Gastroesophageal sphincter (tissue), 4 donors: ENCODE results near the gene NAT14. TPM values are rescaled to one million over a fixed set of nuclear protein-coding genes. Genes with fewer than 3 reads are reported as not detected.
A peak's percentile ranks its signal among the peaks of the same experiment; 100 is the strongest.

ENCODE experiments used
- ATAC-seq: fragments of 150-250 bp; one replicate; pipeline ENCODE4 v1.9.1; 2016; ENCODE audit warnings: mild to moderate bottlenecking, moderate library complexity
- H3K27ac ChIP-seq, 4 donors: fragments of 200-600 bp; sonication (generic) in 3 of 4; 1 replicate in 3 of 4; 2 replicates in 1 of 4; pipeline ENCODE4 v1.5.1; 2016 to 2019
- H3K27me3 ChIP-seq: fragments of 200-600 bp; sonication (generic); one replicate; pipeline ENCODE4 v1.5.1; 2019
- H3K36me3 ChIP-seq, 2 donors: fragments of 200-600 bp; sonication (generic); one replicate each; pipeline ENCODE4 v1.5.1; 2019; ENCODE audit warnings: control low read depth in 1 of 2
- H3K4me1 ChIP-seq, 3 donors: fragments of 200-600 bp; sonication (generic); 1 replicate in 2 of 3; 2 replicates in 1 of 3; pipeline ENCODE4 v1.5.1; 2016 to 2019; ENCODE audit warnings: control low read depth in 2 of 3
- H3K4me3 ChIP-seq, 2 donors: fragments of 200-600 bp; sonication (generic); one replicate each; pipeline ENCODE4 v1.5.1; 2019; ENCODE audit warnings: mild to moderate bottlenecking in 1 of 2, moderate library complexity in 1 of 2
- H3K9me3 ChIP-seq, 3 donors: fragments of 200-600 bp; sonication (generic); one replicate each; pipeline ENCODE4 v1.5.1; 2017 to 2019; ENCODE audit warnings: control low read depth in 2 of 3
- CTCF ChIP-seq, 4 experiments: fragments of 200-600 bp in 2 of 4; fragments of 450-650 bp in 2 of 4; sonication (generic) in 1 of 4; IDR thresholded peaks; one replicate each; pipeline ENCODE4 v1.5.1; 2017 to 2019; ENCODE audit warnings: antibody characterized with exemption in 4 of 4, mild to moderate bottlenecking in 2 of 4, moderate library complexity in 2 of 4
- EP300 ChIP-seq: sonication (generic); formaldehyde crosslinking; IDR thresholded peaks from one replicate; pipeline ENCODE4 v1.6.1; 2017; ENCODE audit warnings: antibody characterized with exemption, mild to moderate bottlenecking
- POLR2A ChIP-seq, 2 donors: fragments of 450-650 bp; IDR thresholded peaks; one replicate each; pipeline ENCODE4 v1.6.1; 2017; ENCODE audit warnings: antibody characterized with exemption in 2 of 2, mild to moderate bottlenecking in 2 of 2, moderate library complexity in 1 of 2
- POLR2AphosphoS5 ChIP-seq: sonication (generic); formaldehyde crosslinking; IDR thresholded peaks from one replicate; pipeline ENCODE4 v1.6.1; 2017; ENCODE audit warnings: antibody characterized with exemption
- WGBS, 2 donors: methylation state at CpG; one replicate each; pipeline ENCODE4 v1.1.5; 2018; ENCODE audit warnings: low coverage in 1 of 2; 5-methylcytosine and 5-hydroxymethylcytosine counted together
- total RNA-seq, 4 donors: library from RNA; depleted of rRNA; stranded (reverse); fragments of >200 nt; gene quantifications; one replicate each; pipeline ENCODE4 v1.1.0, GENCODE V29; 2016

The NAT14 gene
- 10 to 100 TPM in 1 of 4 donors, 1 to 10 TPM in 3; 7.4 to 14.0 (median 7.9) TPM for total RNA-seq

GRCh38 chr19:55484593-55485438 lies at the start of gene NAT14:
Gene NAT14 (plus strand): TSS chr19:55485188. CDS start chr19:55485709, 521 bp downstream.
- peak; percentile 37 for ATAC-seq
- TF ChIP-seq CTCF (IDR thresholded peaks at IDR 0.05) (no peak), EP300 (no peak), POLR2A (IDR thresholded peaks at IDR 0.05) (no peak), POLR2AphosphoS5 (peak; percentile 19)
- no peaks in the 10 kb centered on the region for H3K27me3 ChIP-seq
- 0% methylated on average over 1 of the region's 78 CpGs; no CpG with 5 or more reads in 1 of the 2 donors for WGBS, 2 donors
- peaks cover 0 to 39% of the 10 kb centered on the region in 2 donors for H3K36me3 ChIP-seq
- no peaks in the 10 kb centered on the region for H3K9me3 ChIP-seq
- H3K4me3 ChIP-seq: peak within 1 kb of the TSS; percentile 35 to 58
- peak within 1 kb of the TSS; percentile 86 to 99 (median 96) for H3K27ac ChIP-seq
- H3K4me1 ChIP-seq: peaks cover 3 to 67% (median 54%) of the 10 kb centered on the region in 3 donors

- H3K27ac ChIP-seq: no peak overlapping the region
- TF ChIP-seq EP300: no peak
- no peak for TF ChIP-seq POLR2A (IDR thresholded peaks at IDR 0.05)
- TF ChIP-seq CTCF (IDR thresholded peaks at IDR 0.05): no peak
- no peak for ATAC-seq
- no peak overlapping the region for H3K4me3 ChIP-seq
- H3K9me3 ChIP-seq: no peaks in the 10 kb centered on the region
- H3K27me3 ChIP-seq: peaks cover 89% of the 10 kb centered on the region
- no peaks in the 10 kb centered on the region for H3K36me3 ChIP-seq
- WGBS, 2 donors: 35 to 50% methylated on average over 4 to 8 of the region's 8 CpGs
- peaks cover 0 to 26% (median under 1%) of the 10 kb centered on the region in 3 donors for H3K4me1 ChIP-seq
These were observed 48.1 kb upstream of the NAT14 start for GRCh38 chr19:55436847-55437246.

GRCh38 chr19:55437410-55437809 lies 47.6 kb upstream of the NAT14 start:
- no peak for ATAC-seq
- no peak overlapping the region for H3K27ac ChIP-seq
- no peak for TF ChIP-seq EP300
- no peak for TF ChIP-seq CTCF (IDR thresholded peaks at IDR 0.05)
- no peak for TF ChIP-seq POLR2A (IDR thresholded peaks at IDR 0.05)
- no peak for TF ChIP-seq POLR2AphosphoS5
- H3K4me1 ChIP-seq: peaks cover 0 to 32% (median 2%) of the 10 kb centered on the region in 3 donors
- H3K36me3 ChIP-seq: no peaks in the 10 kb centered on the region
- no peaks in the 10 kb centered on the region for H3K9me3 ChIP-seq
- no peak overlapping the region for H3K4me3 ChIP-seq
- WGBS, 2 donors: 0 to 8% methylated on average over 1 to 7 of the region's 17 CpGs
- peaks cover 89% of the 10 kb centered on the region for H3K27me3 ChIP-seq

GRCh38 chr19:55439052-55439451 lies 45.9 kb upstream of the NAT14 start:
- Histone ChIP-seq H3K9me3 (no peaks in the 10 kb centered on the region), H3K36me3 (no peaks in the 10 kb centered on the region), H3K27ac (no peak overlapping the region), H3K27me3 (peaks cover 89% of the 10 kb centered on the region), H3K4me1 (peaks cover 0 to 35% (median 2%) of the 10 kb centered on the region in 3 donors), H3K4me3 (no peak overlapping the region)
- no peak for ATAC-seq
- no peak for TF ChIP-seq POLR2AphosphoS5
- no peak for TF ChIP-seq CTCF (IDR thresholded peaks at IDR 0.05)
- no peak for TF ChIP-seq POLR2A (IDR thresholded peaks at IDR 0.05)
- no peak for TF ChIP-seq EP300
- 61 to 78% methylated on average over 3 to 5 of the region's 5 CpGs for WGBS, 2 donors
